MM.1S (cell line): ENCODE measurements around the gene CGRRF1.

Experiments
- EZH2 ChIP-seq: fragments of 300-600 bp; sonication (generic); optimal IDR thresholded peaks from 2 replicates; pipeline ENCODE3; 2017; ENCODE audit warnings: low read depth, mild to moderate bottlenecking, antibody characterized with exemption, low read length, mixed read lengths
- EZH2phosphoT487 ChIP-seq: fragments of 300-600 bp; sonication (generic); IDR thresholded peaks from 2 replicates; pipeline ENCODE4 v1.6.1; 2018; ENCODE audit warnings: antibody characterized with exemption, low read length
- TF ChIP-seq, protein P1 (sequence below): fragments of 300-600 bp; sonication (generic); IDR thresholded peaks from 2 replicates; pipeline ENCODE4 v1.5.1; 2016; ENCODE audit warnings: antibody characterized with exemption, low read length, mixed read lengths

DNA sequence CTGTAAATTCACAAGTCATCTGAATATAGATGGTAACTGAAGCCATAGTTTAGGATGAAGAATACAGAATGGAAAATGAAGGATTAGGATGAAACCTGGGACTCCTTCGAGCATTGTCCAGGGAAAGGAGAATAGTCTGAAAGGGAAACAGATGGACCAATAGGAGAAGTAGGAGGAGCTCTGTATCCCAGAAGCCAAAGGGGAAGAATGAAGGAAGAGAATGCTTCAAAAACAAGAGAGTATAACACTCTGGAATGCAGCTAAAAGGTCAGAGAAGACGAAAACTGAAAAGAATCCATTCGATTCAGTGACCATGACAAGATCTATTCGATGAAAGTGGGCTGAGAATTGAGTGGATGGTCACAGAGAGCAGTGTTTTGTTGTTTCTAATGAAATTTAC lies 21.9 kb upstream of the CGRRF1 start:
- TF ChIP-seq, protein P1, sequence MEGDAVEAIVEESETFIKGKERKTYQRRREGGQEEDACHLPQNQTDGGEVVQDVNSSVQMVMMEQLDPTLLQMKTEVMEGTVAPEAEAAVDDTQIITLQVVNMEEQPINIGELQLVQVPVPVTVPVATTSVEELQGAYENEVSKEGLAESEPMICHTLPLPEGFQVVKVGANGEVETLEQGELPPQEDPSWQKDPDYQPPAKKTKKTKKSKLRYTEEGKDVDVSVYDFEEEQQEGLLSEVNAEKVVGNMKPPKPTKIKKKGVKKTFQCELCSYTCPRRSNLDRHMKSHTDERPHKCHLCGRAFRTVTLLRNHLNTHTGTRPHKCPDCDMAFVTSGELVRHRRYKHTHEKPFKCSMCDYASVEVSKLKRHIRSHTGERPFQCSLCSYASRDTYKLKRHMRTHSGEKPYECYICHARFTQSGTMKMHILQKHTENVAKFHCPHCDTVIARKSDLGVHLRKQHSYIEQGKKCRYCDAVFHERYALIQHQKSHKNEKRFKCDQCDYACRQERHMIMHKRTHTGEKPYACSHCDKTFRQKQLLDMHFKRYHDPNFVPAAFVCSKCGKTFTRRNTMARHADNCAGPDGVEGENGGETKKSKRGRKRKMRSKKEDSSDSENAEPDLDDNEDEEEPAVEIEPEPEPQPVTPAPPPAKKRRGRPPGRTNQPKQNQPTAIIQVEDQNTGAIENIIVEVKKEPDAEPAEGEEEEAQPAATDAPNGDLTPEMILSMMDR, result no peak
- TF ChIP-seq EZH2phosphoT487, result no peak
- no peak for TF ChIP-seq EZH2
